ENCODE results near the gene ARID1B.

- TF ChIP-seq TAF1 (IDR thresholded peaks at IDR 0.05; ENCODE audit: borderline replicate concordance, insufficient read depth, low read length) (no peak), POLR2AphosphoS5 (IDR thresholded peaks at IDR 0.05; ENCODE audit: low read depth, low read length) (no peak), FOXP2 (optimal IDR thresholded peaks at IDR 0.05; ENCODE audit: borderline replicate concordance, extremely low read depth, extremely low read length, insufficient read depth) (no peak), SIN3A (IDR thresholded peaks at IDR 0.05; ENCODE audit: borderline replicate concordance, insufficient read depth, low read length) (no peak)
- TF ChIP-seq, protein P1, sequence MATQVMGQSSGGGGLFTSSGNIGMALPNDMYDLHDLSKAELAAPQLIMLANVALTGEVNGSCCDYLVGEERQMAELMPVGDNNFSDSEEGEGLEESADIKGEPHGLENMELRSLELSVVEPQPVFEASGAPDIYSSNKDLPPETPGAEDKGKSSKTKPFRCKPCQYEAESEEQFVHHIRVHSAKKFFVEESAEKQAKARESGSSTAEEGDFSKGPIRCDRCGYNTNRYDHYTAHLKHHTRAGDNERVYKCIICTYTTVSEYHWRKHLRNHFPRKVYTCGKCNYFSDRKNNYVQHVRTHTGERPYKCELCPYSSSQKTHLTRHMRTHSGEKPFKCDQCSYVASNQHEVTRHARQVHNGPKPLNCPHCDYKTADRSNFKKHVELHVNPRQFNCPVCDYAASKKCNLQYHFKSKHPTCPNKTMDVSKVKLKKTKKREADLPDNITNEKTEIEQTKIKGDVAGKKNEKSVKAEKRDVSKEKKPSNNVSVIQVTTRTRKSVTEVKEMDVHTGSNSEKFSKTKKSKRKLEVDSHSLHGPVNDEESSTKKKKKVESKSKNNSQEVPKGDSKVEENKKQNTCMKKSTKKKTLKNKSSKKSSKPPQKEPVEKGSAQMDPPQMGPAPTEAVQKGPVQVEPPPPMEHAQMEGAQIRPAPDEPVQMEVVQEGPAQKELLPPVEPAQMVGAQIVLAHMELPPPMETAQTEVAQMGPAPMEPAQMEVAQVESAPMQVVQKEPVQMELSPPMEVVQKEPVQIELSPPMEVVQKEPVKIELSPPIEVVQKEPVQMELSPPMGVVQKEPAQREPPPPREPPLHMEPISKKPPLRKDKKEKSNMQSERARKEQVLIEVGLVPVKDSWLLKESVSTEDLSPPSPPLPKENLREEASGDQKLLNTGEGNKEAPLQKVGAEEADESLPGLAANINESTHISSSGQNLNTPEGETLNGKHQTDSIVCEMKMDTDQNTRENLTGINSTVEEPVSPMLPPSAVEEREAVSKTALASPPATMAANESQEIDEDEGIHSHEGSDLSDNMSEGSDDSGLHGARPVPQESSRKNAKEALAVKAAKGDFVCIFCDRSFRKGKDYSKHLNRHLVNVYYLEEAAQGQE (IDR thresholded peaks at IDR 0.05; ENCODE audit: insufficient read depth in 1 of 2, low read depth in 2 of 2, low read length in 2 of 2): no peak
Measured at GRCh38 chr6:156844089-156844488, 66.9 kb downstream of the ARID1B start.
